Hepatocyte (in vitro differentiated cells): ENCODE results near the gene ARRB1. TPM values are rescaled to one million over a fixed set of nuclear protein-coding genes. Genes with fewer than 3 reads are reported as not detected.

ENCODE experiments used
- DNase-seq: peaks from one replicate; pipeline ENCODE4 v3.0.0-alpha.2; 2016; ENCODE audit warnings: low spot score
- H2AFZ ChIP-seq: fragments of 200-600 bp; sonication (generic); 2 replicates; pipeline ENCODE4 v1.6.0; 2016; ENCODE audit warnings: antibody characterized with exemption, mild to moderate bottlenecking
- H3K27ac ChIP-seq: fragments of 200-600 bp; sonication (generic); 2 replicates; pipeline ENCODE4 v1.5.1; 2016; ENCODE audit warnings: mild to moderate bottlenecking
- H3K27me3 ChIP-seq: fragments of 200-600 bp; sonication (generic); 2 replicates; pipeline ENCODE4 v1.6.1; 2016
- H3K36me3 ChIP-seq: fragments of 200-600 bp; sonication (generic); replicated peaks from 2 replicates; pipeline ENCODE4 v1.5.1; 2016; ENCODE audit warnings: low read depth; ENCODE audit not compliant: insufficient read depth
- H3K4me1 ChIP-seq: fragments of 200-600 bp; sonication (generic); 2 replicates; pipeline ENCODE4 v1.5.1; 2016; ENCODE audit warnings: mild to moderate bottlenecking, moderate library complexity; ENCODE audit not compliant: insufficient read depth
- H3K4me2 ChIP-seq: fragments of 200-600 bp; sonication (generic); 2 replicates; pipeline ENCODE4 v1.6.0; 2016
- H3K4me3 ChIP-seq: fragments of 200-600 bp; sonication (generic); 2 replicates; pipeline ENCODE4 v1.5.1; 2016; ENCODE audit warnings: mild to moderate bottlenecking
- H3K79me2 ChIP-seq: fragments of 200-600 bp; sonication (generic); 2 replicates; pipeline ENCODE4 v1.6.0; 2017; ENCODE audit warnings: mild to moderate bottlenecking
- H3K9me2 ChIP-seq: fragments of 200-600 bp; sonication (generic); replicated peaks from 2 replicates; pipeline ENCODE4 v1.6.0; 2017; ENCODE audit warnings: mild to moderate bottlenecking; ENCODE audit not compliant: insufficient read depth
- H3K9me3 ChIP-seq: fragments of 200-600 bp; sonication (generic); 2 replicates; pipeline ENCODE4 v1.5.1; 2016; ENCODE audit warnings: low read depth, mild to moderate bottlenecking
- H4K20me1 ChIP-seq: fragments of 200-600 bp; sonication (generic); 2 replicates; pipeline ENCODE4 v1.6.0; 2016; ENCODE audit warnings: mild to moderate bottlenecking; ENCODE audit not compliant: insufficient read depth, poor library complexity, severe bottlenecking
- CTCF ChIP-seq: fragments of 200-600 bp; sonication (generic); IDR thresholded peaks from 2 replicates; pipeline ENCODE4 v1.5.1; 2016; ENCODE audit warnings: antibody characterized with exemption, mild to moderate bottlenecking; ENCODE audit not compliant: poor library complexity
- EZH2 ChIP-seq: fragments of 200-600 bp; sonication (generic); IDR thresholded peaks from 2 replicates; pipeline ENCODE4 v1.6.1; 2016; ENCODE audit warnings: antibody characterized with exemption, mild to moderate bottlenecking, borderline replicate concordance
- EZH2phosphoT487 ChIP-seq: fragments of 200-600 bp; sonication (generic); IDR thresholded peaks from one replicate; pipeline ENCODE4 v1.6.1; 2018; ENCODE audit warnings: antibody characterized with exemption, mild to moderate bottlenecking, low read depth, moderate library complexity; ENCODE audit not compliant: unreplicated experiment, severe bottlenecking
- WGBS: methylation state at CpG from one replicate; pipeline ENCODE4 v1.1.6; 2016; ENCODE audit warnings: low lambda C conversion rate; ENCODE audit errors: missing lambda C conversion rate; 5-methylcytosine and 5-hydroxymethylcytosine counted together
- polyA plus RNA-seq: library from polyadenylated mRNA; unstranded; fragments of >200 nt; fragmentation: Nextera tagmentation; extraction: Ambion mirVana; gene quantifications from 2 replicates; pipeline ENCODE4 v1.2.1, GENCODE V29; 2016
- total RNA-seq: library from RNA; depleted of rRNA; stranded (reverse); fragments of >200 nt; gene quantifications from 2 replicates; pipeline ENCODE4 v1.2.3, GENCODE V29; 2014

ARRB1 gene
- total RNA-seq (83.2 and 91.3 TPM in 2 replicates), polyA plus RNA-seq (15.2 and 16.2 TPM in 2 replicates)

- Histone ChIP-seq H2AFZ (peak within 1 kb of the TSS; percentile 90), H3K4me3 (peak within 1 kb of the TSS; percentile 90), H4K20me1 (no peaks in the 10 kb centered on the region), H3K4me1 (peaks cover 45% of the 10 kb centered on the region), H3K79me2 (peaks cover 49% of the 10 kb centered on the region), H3K9me2 (no peaks in the 10 kb centered on the region), H3K4me2 (peak within 1 kb of the TSS; percentile 97), H3K36me3 (no peaks in the 10 kb centered on the region), H3K27me3 (no peaks in the 10 kb centered on the region), H3K27ac (peak within 1 kb of the TSS; percentile 96), H3K9me3 (no peaks in the 10 kb centered on the region)
- WGBS = 0% methylated on average over 8 of the region's 38 CpGs
- no peak for TF ChIP-seq EZH2phosphoT487
- TF ChIP-seq CTCF = peak; percentile 8
- no peak for TF ChIP-seq EZH2
- DNase-seq = peak; percentile 88
These were observed at the start of gene ARRB1 for GRCh38 chr11:75351541-75351790. Gene ARRB1 (minus strand): TSS chr11:75351661. CDS start chr11:75351607, 54 bp downstream.

GRCh38 chr11:75400146-75400865, 48.8 kb upstream of the ARRB1 start:
- H3K27ac ChIP-seq = peak overlapping the region; percentile 98
- H3K36me3 ChIP-seq = peaks cover under 1% of the 10 kb centered on the region
- H4K20me1 ChIP-seq = peaks cover 54% of the 10 kb centered on the region
- peak overlapping the region; percentile 87 for H3K4me2 ChIP-seq
- H3K9me3 ChIP-seq = no peaks in the 10 kb centered on the region
- WGBS = 2% methylated on average over 11 of the region's 11 CpGs
- no peaks in the 10 kb centered on the region for H3K9me2 ChIP-seq
- no peak for TF ChIP-seq EZH2phosphoT487
- TF ChIP-seq CTCF = no peak
- no peak for TF ChIP-seq EZH2
- peaks cover 57% of the 10 kb centered on the region for H3K79me2 ChIP-seq
- H2AFZ ChIP-seq = no peak overlapping the region
- H3K27me3 ChIP-seq = no peaks in the 10 kb centered on the region
- H3K4me3 ChIP-seq = peak overlapping the region; percentile 78
- DNase-seq = no peak
- H3K4me1 ChIP-seq = peaks cover 19% of the 10 kb centered on the region

- Histone ChIP-seq H3K4me2 (peak within 1 kb of the TSS; percentile 87), H3K9me3 (no peaks in the 10 kb centered on the region), H3K4me3 (peak within 1 kb of the TSS; percentile 78), H3K4me1 (peaks cover 19% of the 10 kb centered on the region), H2AFZ (peak within 1 kb of the TSS; percentile 67), H4K20me1 (peaks cover 47% of the 10 kb centered on the region), H3K36me3 (no peaks in the 10 kb centered on the region), H3K9me2 (no peaks in the 10 kb centered on the region), H3K79me2 (peaks cover 51% of the 10 kb centered on the region), H3K27ac (peak within 1 kb of the TSS; percentile 98), H3K27me3 (no peaks in the 10 kb centered on the region)
- peak; percentile 95 for DNase-seq
- under 1% methylated on average over 55 of the region's 55 CpGs for WGBS
- TF ChIP-seq CTCF = peak; percentile 24
- no peak for TF ChIP-seq EZH2
These were observed 48.1 kb upstream of the ARRB1 start, which contains the start of gene RPS3 for GRCh38 chr11:75399344-75400145. Gene RPS3 (plus strand): TSS chr11:75399518. CDS start chr11:75399548, 30 bp downstream.
